ENCODE data around the gene CHRD. TPM values are rescaled to one million over a fixed set of nuclear protein-coding genes. Genes with fewer than 3 reads are reported as not detected.

Gene CHRD
- polyA plus RNA-seq, 4 donors = 12.4 to 17.2 (median 14.5) TPM

DNA sequence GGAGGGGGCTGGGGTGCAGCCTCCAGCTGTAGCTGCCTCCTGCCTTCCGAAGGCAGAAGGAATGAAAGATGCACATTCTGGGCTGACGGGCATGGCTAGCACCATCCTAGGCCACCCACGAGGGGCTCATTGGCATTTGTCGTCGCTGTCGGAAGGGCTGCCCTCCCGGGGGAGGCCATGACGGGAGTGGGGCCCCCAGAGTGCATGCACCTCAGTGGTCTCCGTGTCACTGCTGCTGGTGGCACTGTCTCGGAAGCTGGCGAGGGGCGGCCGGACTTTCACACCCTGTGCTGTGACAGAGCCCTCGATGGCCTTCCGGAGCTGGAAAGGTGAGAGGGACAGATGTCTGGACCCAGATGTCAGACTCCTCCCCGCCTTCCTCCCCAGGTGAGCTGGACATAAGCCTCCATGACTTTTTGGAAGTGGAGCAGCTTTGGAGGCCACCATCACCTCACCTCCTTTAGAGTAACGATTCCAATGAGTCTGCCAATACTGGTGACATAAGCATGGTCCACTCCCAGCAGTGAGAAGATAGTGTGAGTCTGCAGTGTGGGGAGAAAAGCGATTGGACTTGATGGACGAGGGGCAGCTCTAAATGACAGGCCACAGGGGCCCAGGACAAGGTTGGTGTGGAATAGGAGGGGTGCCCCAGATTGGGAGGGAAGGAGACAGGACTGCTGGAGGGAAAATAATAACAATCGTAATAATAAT, 33.2 kb upstream of the CHRD start:
- DNase-seq (ENCODE audit: low read depth in 4 of 4, low spot score in 3 of 4) = no peak

DNA sequence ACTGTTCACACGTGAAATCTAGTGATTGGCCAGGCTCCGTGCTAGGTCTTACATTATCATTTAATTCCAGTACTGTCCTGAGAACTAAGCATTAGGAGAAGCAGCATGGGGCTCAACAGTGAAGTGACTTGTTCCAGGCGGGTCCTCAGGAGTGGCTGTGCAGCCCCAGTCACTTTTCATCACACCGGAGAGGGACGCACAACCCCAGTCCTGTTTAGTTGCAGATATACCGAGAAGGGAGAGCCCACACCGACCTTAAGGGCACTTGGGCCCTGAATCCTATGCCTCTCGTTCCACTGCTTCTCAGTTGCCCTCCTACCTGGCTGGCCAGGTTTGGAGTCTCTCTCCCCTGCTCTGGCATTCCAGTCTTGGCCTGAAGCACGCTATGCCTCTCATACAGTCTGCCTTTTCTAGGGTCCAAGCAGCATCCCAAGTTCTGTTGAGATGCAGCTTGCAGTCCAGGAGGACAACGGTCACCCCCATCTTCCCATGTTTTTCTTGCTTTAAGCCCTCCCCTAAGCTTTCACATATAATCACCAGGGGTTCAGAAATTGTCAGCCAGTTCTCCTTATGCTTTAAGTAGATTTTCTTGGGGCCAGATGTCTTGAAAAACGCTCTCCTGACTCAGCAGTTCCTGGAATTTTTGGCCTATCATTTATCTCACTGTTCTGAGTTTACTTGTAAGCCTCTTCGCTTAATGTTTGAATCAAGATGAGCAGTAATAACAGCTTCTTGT, 32.4 kb upstream of the CHRD start:
- DNase-seq (ENCODE audit: low read depth in 4 of 4, low spot score in 3 of 4) = no peak

DNA sequence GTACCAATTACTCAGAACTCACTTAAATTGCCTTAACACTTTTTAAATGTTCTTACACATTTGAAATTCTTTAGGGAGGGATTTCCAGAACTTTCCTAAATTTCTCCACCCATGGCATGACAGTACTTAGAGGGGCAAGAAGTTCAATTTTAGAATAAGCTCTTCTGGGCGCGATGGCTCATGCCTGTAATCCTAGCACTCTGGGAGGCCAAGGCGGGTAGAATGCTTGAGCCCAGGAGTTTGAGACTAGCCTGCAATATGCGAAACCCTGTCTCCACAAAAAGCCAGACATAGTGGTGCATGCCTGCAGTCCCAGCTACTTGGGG, 31.8 kb upstream of the CHRD start:
- no peak for DNase-seq (ENCODE audit: low read depth in 4 of 4, low spot score in 3 of 4)

DNA sequence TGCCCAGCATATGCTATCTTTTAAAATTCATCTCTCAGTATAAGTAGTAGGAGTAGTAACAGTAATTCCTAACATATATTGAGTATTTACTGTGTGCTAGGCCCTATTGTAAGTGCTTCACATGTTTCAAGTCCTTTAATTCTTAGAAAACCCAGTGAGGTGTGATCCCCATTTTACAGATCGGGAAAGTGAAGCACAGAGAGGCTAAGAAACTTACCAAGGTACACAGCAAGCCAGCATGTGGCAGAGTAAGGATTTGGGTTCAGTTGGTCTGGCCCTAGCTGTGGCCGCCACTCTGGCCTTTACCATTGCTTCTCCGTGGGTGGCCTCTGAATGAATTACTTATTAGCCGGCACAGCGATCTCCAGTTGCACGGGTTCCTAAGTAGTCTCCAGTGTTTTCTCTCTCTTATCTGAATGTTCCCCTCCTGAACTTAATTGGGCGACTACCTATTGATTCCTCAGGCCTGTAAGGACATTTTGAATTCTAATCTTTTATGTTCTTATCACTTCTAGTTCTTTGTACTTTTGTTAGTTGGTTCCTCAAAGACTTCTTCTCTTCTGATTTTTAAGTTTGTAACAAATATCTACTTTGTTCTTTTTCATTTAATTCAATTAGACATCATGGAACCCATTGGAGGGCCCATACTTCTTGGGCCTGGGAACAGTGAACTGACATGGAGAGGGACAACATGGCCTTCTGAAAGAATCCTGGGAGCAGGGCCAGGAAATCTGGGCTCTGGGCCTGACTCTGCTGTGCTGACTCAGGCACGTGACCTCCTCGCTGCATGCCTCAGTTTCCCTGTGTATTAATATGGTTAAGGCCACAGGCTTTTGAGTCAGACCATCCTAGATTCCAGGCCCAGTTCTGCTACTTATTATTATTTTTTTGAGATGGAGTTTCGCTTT, 30.0 kb upstream of the CHRD start:
- DNase-seq (ENCODE audit: low read depth in 4 of 4, low spot score in 3 of 4) = no peak

DNA sequence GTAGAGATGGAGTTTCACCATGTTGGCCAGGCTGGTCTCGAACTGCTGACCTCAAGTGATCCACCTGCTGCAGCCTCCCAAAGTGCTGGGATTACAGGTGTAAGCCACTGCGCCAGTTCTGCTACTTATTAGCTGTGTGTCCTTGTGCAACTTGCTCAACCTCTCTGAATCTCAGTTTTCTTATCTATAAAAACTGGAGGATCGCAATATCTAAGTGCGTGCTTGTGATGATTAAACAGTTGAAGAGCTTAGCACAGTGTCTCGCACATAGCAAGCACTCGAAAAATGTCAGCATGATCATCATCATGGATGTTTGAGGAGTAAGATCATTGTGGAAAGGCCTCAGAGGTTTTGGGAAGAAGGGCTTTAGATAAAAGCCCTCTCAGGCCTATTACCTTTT, 29.2 kb upstream of the CHRD start:
- no peak for DNase-seq (ENCODE audit: low read depth in 4 of 4, low spot score in 3 of 4)

DNA sequence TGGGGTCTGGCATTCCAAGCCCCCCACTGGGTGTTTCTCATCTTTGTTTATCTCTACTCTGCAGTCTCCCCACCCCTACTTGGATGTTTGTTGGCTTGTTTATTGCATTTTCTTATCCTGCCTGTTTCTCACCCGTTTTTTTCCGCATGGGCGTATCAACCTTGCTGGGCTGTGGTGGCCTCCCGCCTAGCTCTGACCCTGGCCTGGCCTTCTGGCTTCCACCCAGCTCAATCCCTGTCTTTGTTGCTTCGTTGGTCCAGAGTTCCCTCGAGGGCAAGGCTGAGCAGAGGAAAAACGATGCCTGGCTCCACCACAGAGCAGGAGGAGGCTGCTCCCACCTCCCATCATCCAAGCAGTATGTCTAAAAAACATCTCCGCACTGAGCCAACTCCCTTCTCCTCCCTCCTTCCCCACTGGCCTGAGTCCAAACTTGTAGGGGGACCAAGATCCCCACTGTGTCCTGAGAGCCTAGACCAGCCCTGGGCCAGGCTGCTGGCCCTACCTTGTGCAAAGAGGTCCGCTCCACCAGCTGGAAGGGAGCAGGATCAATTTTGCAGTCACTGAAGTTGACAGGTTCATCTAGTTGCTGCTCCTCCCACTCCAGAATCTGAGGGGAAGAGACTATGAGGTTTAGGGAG, 28.2 kb upstream of the CHRD start:
- no peak for DNase-seq (ENCODE audit: low read depth in 4 of 4, low spot score in 3 of 4)

DNA sequence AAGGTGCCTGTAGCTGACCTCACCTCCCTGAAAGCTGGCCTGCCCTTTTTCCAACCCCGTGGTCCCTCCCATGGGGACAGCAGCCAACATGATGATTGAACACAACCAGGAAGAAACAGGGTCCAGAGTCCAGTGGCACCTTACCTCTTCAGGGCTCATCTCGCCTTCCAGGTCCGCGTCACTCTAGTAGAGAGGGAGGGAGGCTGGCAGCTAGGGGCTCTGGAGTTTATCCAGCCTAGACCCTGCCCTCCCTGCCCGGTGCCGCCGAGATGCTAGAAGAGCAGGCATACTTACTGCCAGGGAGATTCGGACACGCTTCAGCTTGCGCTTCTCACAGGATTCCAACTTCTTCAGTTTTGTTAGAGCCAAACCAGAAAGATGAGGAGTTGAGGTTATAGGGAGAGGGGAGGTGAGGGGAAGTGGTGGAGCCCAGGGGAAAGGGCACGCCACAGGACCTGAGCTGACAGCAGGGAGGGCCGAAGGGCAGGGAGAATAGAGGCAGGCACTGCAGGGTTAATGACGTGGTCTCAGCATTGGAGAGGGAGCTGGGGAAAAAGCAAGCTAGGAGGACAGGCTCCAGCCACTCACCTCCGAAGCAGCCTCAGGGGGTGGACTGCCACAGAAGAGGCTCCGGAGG, 27.6 kb upstream of the CHRD start:
- no peak for DNase-seq (ENCODE audit: low read depth in 4 of 4, low spot score in 3 of 4)

DNA sequence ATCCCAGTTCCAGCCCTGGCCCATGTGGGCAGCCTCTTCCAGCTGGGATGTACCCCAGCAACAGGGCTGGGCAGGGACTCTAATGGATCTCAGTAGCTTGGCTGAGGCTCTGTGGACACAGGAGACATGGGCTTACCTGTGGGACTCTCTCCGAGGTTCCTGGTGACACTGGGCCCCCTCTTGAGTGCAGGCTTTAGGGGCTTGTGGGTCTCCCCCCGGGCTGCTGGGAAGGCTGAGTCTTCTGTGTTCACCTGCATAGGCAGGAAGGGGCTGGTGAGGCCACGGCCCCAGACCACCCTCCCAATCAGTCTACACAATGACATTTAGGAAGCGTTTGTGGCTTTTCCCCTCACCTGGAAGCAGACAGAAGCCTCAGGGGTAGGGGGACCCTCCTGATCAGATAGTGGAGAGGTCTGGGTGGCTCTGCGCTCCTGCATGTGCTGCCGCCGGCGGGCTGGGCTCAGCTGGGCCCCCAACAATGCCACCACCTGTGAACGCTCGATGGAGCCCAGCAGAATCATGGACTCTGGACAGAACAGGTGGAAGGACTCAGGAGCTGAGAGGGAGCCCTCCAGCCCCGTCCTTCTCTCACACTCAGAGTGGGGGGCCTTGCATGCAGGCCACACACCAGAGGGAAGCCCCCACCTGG, 26.8 kb upstream of the CHRD start:
- no peak for DNase-seq (ENCODE audit: low read depth in 4 of 4, low spot score in 3 of 4)

DNA sequence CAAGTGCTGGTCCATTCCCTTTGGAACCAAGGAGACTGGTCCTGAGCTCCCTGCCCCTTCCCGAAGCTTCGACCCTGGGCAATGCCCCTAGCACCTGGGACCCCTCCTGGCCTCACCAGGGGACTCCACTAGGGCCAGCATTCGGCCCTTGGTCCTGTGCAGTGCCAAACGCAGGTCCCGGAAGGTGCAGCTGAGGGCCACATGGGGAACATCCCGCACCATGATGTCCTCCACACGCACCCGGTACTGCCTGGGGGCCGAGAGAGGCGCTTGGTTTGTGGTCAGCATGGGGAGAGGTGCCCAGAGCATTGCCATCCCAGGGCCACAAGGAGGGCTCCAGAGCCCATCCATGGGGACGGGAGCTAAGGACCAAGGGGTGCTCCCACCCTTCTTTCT, 26.3 kb upstream of the CHRD start:
- DNase-seq (ENCODE audit: low read depth in 4 of 4, low spot score in 3 of 4) = no peak

DNA sequence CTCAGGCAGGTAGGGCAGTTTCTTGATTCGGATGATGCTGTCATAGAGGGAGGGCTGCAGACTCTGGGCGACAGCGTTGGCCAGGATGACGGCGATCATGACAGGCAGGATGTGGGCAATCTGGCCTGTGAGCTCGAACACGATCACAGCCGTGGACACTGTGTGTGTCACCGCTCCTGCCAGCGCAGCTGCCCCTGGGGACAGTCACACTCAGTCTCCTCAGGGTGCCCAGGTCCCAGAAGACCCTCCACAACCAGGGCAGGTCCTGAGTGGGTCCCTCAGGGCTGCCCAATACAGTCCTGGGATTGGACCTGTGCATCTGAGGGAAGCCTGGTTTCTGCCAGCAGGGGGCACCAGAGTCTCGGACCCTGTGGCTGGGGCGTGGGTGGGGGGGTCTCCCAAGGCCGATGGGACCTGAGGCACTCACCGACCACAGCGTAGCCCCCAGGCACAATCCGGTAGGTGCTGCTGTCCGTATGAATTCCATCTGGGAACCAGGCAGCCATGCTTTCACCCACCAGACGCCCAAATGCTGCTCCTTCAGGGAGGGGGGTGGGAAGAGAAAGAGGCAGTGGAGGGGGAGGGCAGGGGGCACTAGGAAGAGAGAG, 25.6 kb upstream of the CHRD start:
- DNase-seq (ENCODE audit: low read depth in 4 of 4, low spot score in 3 of 4) = no peak

DNA sequence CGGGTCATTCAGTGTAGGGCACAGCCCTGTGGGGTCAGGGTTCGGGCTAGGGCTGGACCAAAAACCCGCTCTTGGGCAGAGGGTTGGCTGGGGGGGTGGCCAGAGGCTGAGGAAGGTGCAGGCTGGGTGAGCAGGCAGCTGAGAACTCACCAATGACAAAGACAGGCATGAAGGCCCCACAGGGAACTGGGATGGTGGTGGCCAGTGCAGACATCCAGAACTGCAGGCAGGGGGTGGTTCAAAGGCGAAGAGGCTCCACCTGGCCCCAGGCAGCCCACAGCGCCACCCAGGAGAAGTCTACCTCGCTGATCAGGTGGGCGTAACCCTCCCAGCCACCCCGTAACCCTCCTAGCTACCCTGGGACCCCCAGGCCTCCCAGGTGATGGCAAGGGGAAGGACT, 25.1 kb upstream of the CHRD start:
- no peak for DNase-seq (ENCODE audit: low read depth in 4 of 4, low spot score in 3 of 4)

DNA sequence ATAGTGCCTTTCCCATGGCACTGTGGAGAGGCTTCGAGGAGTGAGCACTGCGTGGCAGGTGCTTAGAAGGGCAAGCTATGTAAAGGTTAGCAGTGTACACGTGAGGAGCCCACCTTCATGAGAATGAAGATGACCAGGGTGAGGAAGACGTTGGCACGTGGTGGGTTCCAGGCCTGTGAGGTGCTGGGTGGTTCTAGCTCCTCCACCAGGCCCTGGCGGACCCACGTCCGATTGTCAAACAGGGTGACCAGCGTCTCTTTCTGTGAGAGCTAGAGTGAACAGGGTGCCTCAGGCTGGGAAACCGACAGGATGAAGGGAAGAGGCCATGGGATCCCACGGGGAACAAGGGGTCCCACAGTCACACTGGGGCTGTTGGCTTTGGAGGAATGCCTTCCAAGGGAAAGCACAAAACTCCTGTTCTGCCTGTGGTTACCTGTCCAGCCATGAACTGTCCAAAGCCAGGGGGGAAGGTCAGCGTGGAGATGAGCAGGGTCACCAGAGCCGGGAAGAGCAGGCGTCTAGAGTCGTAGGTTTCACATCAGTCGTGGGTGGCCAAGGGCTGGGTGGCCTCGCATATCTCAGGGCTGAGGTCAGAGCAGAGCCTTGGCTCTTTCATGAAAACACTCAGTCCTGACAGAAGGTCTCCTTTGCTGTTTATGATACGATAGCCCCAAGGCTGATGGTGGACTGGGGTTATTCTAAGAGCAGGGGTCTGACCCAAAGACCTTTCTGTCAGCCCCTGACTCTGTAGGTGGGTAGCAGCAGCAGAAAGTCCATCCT, 24.4 kb upstream of the CHRD start:
- DNase-seq (ENCODE audit: low read depth in 4 of 4, low spot score in 3 of 4) = no peak

DNA sequence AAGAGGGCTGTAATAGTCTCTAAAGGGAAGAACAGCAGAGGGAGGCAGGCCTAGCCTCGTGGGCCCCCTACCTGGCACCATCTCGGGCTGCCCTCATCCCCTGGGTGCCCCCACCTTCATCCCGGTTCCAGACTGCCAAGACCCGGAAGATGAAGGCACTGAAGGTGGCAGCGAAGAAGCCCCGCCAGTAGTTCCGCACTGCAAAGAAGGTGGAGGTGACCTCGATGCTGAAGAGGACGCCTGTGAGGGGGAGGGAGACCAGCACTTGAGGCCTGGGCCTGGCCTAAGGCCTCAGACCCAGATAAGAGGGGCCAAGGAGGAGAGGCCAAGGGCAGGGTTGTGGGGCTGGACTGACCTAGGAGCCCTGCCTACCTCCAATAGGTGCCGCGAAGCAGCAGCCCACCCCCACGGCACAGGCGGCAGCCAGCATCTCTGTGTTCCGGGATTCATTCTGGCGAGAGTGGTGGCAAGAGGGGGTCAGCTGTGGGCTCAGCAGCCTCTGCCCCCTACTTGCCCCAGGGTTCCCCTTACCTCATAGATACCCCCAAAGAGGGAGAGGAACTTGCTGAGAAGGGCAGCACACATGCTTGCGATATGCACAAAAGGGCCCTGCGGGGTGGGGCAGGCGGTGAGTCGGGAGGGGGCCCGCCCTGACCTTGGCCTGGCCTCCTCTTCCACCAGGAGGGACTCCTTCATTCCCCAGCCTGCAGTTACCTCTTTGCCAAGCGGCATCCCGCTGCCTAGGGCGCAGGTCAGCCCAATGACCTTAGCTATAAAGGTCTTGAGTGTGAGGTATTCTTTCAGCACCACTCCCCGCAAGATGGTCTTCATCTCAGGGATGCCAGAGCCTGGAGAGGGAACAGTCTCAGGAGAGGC, 22.4 kb upstream of the CHRD start:
- DNase-seq (ENCODE audit: low read depth in 4 of 4, low spot score in 3 of 4) = no peak

DNA sequence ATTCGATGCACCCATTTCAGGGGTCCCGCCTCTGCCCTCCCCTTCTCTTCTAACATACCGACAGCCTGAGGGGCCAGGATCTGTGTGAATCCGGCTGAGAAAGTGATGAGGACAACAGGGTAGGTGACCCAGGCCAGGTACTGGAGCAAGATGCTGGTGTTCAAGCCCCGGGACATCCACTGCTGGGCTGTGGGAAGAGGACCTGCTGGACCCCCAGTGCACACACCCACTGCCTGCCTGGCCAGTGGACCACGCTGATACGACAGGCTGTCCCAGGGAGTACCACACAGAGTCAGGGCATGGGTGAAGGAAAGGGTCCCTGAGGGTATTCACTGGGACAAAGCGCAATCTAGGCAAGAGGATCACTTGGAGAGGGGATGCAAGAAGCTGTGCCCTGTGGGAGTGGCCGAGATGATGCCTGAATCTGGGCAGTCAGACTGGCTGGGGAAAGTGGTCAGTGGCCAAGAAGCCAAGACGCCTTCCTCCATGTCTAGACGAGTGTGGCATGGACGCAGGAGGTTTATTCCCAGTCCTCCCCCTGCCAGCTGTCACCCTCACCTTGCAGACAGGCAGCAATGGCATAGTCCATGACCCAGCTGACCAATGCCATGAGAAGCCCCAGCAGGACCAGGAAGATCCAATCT, 21.6 kb upstream of the CHRD start:
- DNase-seq (ENCODE audit: low read depth in 4 of 4, low spot score in 3 of 4) = no peak

DNA sequence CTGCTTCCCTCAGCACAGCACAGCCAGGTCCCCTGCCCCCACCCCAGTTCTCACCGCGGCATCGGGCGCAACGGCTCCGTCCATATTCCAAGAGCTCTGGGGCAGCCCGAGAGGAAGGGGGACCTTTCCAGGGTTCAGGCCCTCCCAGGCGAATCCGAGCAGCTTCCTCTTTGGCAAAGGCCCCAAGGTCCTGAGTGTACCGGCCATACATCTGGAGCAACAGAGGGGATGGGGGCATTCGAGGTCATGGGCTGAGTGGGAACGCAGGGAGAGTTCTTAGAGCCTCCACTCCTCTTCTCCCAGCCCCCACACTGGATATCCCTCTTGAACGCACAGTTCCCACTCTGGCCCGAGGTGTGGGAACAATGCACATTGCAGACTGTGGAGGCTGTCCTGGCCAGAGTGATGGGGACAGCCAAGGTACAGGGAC, 20.9 kb upstream of the CHRD start:
- no peak for DNase-seq (ENCODE audit: low read depth in 4 of 4, low spot score in 3 of 4)

DNA sequence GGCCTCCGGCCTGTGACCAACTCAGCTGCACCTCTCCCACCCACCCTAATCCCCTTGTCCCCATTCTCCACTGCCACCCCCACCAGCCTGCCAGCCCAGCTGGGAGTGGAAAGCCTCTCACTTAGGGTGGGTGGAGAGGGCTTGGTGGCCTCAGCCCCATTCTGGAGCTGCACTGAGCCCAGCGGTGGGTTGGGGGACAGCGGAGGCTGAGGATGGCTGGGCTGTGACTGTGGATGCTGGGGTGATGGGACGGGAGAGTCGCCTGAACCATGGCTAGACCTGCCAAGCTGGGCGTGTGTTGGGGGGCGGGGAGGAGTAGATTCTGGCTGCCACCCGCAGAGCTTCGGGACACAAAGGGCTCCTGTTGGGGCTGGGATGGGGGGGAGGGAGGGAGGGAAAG, 20.2 kb upstream of the CHRD start:
- no peak for DNase-seq (ENCODE audit: low read depth in 4 of 4, low spot score in 3 of 4)
